HG02763 (cell line): ENCODE measurements around the gene ELOB.

Experiments used
- ATAC-seq: cut with Tn5 transposase; IDR thresholded peaks from one replicate; pipeline ENCODE4 v1.9.1; 2021; ENCODE audit warnings: mild to moderate bottlenecking, moderate library complexity; ENCODE audit not compliant: unreplicated experiment

Gene ELOB

DNA sequence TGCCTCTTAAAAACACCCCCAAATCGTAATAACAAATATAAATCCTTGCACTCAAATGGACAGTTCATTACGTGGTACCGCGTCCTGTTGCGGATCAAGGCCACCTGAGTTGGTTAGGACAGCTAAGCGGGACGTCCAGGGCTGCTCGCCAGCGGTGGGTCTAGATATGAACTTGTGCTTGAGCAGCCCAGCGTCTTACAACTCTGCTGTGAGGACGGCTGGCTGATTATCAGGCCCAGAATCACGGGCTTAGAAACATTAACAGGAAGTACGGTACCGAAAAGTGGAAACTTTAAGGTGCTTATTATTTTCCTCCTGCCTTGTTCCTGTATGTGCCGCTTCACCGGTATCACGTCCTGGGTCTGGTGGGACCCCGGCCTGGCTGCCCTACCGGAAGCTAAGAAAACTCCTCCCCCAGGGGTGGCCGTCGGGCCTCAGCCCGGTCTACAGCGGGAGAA lies 25.5 kb downstream of the ELOB start:
- no peak for ATAC-seq

DNA sequence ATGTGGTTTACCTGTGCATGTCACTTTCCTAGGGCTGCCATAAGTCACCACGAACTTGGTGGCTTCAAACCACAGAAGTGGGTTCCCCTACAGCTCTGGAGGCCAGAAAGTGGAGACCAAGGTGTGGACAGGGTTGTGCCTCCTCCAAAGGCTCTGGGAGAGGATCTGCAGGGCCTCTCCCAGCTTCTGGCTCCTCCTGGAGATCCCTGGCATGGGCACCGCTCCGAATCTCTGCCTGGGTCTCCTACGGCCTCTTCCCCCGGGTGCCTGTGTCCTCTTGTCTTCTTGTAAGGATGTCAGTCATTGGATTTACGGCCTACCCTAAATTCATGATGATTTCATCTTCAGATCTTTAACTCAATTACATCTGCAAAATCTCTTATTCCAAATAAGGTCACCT lies 27.1 kb downstream of the ELOB start:
- no peak for ATAC-seq

DNA sequence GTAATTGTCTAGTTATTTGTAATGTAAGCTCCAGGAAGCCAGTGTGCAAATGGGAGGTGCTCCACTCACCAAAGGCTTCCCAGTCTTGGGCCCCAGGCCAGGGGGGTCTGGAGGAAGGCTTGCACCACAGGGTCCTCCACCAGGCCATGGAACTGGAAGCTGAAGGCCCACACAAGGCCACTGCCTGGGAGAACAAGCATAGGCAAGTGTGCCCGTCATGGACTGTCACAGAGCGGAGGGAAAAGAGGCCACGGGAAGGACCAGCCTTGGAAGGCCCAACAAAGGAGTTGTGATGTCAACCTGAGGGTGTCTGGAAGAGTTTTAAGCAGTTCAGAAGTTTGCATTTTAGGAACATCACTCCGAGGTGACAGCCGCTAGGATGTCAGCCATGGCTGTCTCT lies 27.6 kb downstream of the ELOB start:
- ATAC-seq: no peak

DNA sequence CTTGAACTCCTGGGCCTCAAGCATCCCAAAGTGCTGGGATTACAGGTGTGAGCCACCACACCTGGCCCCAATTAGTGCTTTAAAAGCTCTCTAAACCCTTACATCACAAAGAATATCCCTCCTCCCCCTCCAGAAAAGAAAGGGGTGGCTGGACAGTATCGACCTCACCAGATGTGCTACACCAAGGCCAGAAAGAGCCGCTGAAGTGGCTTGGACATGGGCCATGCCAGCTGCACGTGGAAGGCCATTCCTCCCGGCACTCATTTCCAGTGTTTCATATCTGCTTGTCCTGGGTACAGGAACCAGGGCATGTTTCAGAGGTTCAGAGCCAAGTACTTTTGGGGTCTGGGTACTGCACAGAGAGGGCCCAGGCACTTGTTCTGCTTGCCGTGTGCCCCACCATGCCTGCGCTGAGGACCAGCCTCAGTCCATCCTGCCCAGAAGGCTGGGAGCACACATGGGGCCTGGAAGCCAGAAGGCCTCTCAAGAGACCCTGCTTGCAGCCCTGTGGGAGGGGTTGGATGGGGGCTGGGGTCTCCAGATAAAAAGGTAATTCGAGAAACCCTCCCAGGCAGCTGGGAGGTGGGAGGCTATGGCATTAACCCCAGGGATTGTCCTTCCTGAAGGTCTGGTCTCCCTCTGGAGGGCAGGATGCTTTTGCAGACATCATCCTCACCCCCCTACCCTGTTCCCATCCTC lies 28.2 kb downstream of the ELOB start:
- ATAC-seq: no peak

DNA sequence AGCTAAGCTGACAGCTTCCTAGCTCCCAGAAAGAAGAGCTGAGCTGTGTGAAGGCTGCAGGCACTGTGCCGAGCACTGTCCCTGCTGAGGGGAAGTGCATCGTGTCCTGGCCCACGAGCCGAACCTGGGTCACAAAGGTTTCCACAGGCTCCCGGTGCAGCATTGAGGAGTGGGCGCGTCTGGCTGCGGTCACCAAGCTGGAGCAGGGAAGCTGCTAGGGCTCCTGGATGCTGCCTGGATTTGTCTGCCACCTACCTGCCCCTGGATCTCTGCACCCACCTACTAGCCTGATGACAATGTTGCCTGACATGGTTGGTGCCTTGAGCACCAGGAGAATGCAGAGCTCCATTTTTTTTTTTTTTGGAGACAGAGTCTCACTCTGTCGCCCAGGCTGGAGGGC lies 31.1 kb downstream of the ELOB start:
- ATAC-seq: no peak

DNA sequence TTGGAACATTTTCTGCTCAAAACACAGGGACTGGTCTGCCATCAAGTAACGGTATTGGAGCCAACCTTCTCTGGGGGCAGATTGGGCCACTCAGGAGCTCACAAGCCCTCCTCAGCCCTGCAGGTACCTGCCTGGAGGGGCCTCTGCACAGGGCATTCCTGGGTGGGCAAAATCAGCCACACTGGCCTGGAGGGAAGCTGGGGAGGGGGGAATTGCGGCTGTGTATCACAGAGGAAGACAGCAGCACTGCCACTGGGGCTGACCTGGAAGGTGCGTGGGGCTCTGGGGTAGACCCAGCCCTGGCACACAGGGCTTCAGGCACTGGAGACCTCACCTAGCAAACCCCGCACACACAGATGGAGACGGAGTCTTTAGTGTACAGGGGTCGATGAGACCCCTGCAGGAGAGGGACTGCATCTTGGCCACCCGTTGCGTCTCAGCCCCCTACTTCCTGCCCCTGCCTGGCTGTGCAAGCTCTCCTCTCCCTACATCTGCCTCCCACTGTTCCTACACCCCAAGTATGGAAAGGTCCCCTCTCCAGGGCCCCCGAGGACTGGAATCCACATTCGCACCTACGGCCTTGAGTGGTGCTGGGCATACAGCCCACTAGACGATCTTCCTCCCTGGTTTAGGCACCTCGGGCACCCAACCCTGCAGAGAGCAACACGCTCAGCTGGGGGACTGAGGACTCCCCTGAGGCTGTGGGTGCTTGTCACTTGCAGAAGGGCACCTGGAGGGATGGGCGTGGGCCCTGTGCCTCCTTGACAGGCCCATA lies 31.8 kb downstream of the ELOB start:
- ATAC-seq: no peak

DNA sequence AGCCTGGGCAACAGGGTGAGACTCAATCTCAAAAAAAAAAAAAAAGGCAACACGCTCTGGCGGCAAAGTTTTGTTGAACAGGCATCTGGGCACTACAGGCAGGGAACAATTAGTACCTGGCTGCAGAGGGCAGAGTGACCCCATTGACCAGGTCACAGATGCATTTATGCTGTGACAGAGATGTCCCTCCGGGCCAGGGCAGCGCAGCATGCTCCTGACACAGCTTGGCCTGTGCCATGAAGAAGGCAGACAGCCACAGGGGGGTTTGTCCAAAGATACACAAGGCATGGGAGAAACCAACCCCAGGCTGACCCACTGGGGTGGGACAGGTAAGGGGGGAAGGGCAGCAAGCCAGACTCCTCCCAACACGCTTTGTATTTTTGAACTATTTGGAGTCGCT lies 32.4 kb downstream of the ELOB start:
- no peak for ATAC-seq

DNA sequence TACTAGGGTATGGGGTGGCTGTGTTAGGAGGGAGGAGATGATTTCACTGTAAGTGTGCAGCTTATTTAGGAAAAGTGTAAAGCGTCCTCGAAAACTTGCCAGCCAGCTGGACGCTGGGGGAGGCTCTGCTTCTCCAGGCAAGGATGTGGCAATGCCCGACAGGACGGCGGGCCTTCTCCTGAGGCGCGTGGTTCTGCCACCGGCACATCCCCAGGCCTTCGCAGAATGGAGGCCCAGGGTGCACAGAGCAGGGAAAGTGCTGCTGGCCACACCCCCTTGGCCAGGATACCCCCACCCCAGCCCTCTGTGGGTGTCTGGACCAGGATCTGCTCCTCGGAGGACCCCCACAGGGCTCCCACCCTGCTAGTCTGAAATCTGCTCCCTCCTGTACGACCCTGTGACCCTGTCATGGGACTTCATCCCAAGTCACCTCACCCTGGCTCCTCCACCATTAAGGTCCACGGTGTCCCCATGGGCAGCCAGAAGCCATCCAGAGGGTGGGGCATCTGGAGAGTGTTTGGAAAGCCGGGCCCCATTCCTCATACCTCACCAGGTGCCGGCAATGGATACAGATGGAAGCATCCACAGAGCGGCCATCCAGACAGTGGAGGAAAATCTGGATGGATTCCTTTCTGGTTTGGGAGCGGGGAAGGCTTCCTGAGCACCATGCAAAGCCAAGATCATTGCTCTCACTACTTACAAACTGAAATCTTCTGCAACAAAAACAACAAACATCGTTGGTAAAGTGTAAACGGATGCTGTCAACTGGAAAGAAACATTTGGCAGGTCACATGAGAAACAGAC lies 33.9 kb downstream of the ELOB start:
- no peak for ATAC-seq

DNA sequence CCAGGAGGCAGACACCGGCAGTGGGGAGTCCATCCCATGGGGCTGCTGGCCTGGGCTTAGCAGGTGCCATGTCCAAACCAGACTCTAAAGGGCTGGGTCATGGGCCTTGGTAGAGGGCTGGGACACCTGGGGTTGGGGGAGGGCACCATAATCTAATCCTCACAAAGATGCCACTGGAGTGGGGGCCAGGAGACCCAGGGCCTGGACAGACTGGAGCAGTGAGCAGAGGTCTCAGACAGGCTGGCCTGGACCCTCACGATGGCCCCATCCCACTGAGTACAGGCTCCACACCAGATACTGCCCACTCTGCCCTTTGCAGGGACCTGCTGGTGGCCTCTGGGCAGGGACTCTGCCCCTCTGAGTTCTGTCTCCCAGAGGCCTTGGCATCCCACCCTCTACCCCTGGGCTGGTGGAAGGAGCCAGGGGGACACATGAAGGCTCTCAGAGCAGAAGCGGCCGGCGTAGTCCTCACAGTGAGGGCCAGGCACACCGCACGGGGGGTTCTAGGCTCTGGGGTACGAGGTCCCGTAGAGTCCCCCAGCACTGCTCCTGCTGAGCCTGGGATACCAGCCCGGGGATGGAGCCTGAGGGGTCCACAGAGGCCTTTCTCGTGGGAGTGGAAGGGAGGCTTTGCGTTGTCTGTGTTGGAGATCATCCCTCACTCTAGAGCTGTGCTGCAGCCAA lies 34.6 kb downstream of the ELOB start:
- no peak for ATAC-seq

DNA sequence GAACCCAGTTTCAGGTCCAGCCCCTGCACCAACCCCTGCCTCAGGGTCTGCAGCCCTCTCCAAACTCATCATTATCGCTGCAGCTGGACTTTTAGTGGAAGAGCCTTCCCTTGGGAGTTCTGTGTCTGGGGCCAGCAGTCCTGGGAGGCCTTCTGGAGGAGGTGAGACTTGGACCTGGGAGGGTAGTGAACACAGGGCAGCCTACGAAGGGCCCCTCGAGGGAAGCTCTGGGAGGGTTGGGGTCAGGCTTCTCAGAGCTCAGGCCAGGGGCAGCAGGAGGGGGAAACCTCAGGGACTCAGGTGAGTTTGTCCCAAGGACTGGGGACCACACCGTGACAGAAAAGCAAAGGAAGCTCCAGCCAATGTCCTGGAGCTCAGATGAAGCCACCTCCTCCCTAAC lies 35.9 kb downstream of the ELOB start:
- ATAC-seq: no peak

DNA sequence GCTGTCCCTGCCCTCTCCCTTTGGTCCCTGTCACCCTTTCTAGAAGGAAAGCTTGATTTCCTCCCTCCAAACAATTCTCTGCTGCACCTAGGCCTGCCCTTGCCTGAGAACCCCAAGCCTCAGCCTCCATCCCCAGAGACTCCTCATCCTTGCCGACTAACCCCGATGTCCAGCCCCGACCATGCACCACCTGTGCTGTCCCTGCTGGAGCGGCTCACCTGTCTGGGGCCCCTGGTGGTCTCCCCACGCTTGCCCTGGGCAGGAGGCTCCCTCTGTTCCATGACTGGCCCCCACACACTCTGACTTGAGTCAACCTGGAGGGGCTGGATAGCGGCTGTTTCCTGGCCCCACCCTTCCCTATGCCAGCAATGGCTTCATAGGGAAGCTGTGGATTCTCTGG lies 36.6 kb downstream of the ELOB start:
- ATAC-seq: no peak

DNA sequence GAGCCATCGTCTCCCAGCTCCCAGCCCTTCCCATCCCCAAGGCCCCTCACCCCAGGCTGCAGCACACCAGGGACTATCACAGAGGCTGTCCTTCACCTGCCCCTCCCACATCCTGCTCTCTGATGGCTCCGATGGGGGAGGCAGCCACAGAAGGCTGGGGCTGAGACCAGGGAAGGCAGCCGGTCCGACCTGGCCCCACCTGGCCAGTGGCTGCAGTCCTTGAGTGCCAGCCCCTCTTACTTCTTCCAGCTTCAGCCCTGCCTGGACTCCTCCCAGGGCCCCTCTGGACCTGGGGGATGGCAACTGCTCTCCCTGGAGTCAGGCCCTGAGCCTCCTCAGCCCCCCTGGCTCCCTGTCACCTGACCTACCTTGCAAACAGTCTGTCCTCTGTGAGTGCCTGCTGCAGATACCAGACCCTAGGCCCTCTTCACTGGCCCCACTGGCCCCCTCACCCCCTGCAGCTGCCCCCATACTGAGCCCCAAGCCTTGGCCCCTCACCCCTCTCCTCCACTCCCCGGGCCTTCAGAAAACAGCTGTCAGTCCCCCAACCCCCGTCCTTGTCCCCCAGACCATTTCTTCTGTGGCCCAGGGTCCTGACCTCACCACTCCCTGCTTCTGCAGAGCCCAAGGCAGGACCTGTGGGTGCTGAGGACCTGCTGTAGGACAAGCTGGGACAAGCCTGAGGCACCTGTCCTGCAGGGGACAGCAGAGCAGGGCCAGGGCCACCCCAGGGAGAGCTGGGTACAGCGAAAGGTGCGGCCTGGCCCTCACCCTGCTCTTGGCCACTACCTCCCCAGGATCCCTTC lies 37.3 kb downstream of the ELOB start:
- ATAC-seq: no peak

DNA sequence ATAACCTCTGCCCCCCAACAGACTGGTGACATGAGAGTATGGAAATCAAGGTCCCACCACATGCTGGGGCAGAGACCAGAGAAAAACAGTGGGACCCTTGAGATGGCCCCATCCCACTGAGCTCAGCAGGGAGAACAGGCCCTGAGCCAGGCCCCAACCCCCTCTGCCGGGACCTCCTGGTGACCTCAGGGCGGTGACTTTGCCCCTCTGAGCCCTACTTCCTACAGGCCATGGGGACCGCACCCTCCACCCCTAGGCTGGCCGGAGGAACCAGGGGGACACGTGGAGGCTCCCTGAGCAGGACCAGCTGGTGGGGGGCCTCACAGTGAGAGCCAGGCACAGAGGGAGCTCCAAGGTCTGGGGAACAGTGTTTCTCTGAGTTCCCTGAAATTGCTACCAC lies 38.5 kb downstream of the ELOB start:
- no peak for ATAC-seq

DNA sequence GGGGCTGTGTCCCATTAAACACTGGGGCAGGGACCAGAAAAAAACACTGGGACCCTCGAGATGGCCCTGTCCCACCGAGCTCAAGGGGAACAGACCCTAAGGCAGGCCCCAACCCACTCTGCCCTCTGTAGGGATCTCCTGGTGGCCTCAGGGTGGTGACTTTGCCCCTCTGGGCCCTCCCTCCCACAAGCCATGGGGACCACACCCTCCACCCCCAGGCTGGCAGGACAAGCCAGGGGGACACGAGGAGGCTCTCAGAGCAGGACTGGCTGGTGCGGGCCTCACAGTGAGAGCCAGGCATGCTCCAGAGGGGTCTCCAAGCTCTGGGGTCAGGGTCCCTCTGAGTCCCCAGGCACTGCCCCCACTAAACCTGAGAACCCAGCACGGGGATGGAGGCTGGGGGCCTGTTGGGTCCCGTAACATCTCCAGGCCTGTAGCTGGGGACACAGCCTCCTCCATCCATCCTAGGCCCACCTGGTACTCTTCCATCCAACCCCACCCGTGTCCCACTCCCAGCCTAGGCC lies 39.1 kb downstream of the ELOB start:
- no peak for ATAC-seq

DNA sequence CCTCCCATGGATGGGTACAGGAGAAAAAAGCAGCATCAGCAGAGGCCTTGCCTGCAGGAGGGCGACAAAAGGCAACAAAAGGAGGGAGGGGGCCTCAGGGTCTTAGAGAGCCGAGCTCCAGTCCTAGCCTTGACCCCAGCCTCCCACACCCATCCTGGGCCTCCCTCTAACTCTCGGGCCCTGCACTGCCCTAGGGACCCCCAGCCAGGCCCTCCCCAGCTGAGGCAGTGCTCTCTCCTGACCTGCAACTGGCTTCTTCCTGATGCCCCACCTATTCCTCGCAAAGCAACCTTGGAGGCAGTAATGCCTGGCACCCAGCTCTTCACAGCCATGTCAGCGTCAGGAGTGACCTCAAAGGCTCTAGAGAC lies 39.9 kb downstream of the ELOB start:
- ATAC-seq: no peak

DNA sequence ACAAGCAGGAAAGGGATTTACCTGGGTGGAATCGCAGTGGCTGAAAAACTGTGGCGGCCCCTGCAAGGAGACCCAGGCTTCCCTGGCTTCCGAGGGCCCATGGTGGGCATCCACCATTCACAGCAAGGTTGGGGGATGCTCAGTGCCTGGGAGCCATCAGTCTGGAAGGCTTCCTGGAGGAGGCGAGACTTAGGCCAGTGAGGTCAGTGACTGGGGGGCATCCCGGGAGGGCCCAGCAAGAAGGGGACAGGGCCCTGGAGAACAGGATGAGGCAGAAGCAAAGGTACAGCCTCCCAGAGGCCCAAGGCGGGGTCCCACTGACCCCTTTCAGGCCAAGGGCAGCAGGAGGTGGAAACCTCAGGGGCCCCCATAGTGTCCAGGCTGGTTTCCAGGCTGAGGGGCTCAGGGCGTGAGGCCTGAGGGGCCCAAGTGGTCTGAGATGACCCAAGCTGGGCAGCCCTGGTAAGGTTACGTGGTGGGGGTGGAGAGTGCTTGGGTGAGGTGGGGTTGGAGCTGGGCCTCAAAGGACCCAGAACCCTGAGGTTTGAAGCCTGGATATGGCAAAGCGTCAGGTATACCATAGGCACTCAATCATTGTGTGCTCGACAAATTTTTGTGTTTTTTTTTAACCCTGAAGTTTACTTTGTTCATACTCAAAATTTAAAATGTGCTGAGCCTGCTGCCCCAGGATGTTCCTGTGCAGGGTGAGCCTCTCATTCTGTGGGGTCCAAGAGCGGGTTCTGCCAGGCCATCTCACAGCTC lies 40.4 kb downstream of the ELOB start:
- ATAC-seq: no peak

DNA sequence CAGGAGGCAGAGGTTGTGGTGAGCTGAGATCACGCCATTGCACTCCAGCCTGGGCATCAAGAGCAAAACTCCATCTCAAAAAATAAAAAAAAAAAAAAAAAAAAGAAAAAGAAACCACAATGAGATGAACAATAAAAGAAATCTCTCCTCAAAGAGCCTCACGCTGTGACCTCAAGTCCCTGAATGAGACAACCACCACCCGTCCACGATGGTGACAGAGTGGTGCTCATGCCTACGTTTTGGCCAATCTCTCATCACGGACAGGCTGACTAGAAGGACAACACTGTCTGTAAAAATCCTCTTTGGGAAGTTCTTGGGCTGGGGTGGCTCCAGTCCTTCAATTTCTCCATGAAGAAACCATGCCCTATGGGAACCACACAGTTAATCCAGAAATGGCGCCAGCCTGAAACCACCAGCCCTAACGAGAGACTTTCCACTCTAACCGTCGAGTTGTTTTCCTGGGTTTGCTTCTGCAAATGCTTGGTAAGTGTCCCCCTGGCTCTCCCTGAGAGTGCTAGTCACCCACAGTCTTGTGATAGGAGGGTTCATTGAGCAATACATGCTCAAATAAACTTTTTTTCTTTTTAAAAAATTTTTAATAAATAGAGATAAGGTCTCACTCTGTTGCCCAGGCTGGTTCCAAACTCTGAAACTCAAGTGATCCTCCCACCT lies 42.1 kb downstream of the ELOB start:
- no peak for ATAC-seq

DNA sequence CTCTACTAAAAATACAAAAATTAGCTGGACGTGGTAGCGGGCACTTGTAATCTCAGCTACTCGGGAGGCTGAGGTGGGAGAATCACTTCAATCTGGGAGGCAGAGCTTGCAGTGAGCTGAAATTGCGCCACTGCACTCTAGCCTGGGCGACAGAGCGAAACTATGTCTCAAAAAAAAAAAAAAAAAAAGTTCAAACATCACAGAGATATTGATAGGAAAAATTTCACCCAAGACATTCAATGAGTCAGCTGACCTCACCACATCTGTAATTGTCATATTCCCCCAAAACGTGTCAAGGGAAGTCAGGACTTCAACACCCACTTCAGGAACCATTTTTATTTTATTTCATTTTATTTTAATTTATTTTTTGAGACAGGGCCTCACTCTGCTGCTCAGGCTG lies 49.0 kb downstream of the ELOB start:
- no peak for ATAC-seq

DNA sequence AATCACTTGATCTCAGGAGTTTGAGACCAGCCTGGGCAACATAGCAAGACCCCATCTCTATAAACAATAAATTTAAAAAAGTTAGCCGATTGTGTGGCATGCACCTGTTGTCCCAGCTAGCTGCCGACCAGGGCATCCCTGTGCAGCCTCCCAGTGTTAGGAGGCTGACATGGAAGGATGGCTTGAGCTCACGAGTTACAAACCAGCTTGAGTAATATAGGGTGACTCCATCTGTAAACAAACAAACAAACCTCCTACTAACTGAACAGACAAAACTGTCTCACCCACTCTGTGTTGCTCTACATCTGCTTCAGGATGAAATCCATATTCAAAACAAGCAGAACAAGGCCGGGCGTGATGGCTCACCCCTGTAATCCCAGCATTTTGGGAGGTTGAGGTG lies 50.2 kb downstream of the ELOB start:
- no peak for ATAC-seq
